ENCODE data around the gene RD3L. TPM values are rescaled to one million over a fixed set of nuclear protein-coding genes. Genes with fewer than 3 reads are reported as not detected.

RD3L gene
- total RNA-seq, 2 experiments from 2014 or later: not detected

- H3K9me3 Mint-ChIP-seq: peaks cover 3% of the 10 kb centered on the region
- no peak for DNase-seq
- H3K36me3 Mint-ChIP-seq (ENCODE audit: low read depth): no peaks in the 10 kb centered on the region
- H3K4me3 Mint-ChIP-seq: no peak overlapping the region
- H3K27me3 Mint-ChIP-seq: no peaks in the 10 kb centered on the region
- ChIA-PET CTCF (interaction anchor here (0.7 kb wide), 1 partner anchor 12 kb away, joined by 3 read pairs; no protein-coding TSS in a partner anchor), POLR2A (no interaction called here)
- H3K4me1 Mint-ChIP-seq: peaks cover 3% of the 10 kb centered on the region
- H3K27ac Mint-ChIP-seq: no peak overlapping the region
Observed at GRCh38 chr14:103898711-103899110, 43.6 kb downstream of the RD3L start.

- DNase-seq: no peak
- H3K27me3 Mint-ChIP-seq: no peaks in the 10 kb centered on the region
- peaks cover 3% of the 10 kb centered on the region for H3K9me3 Mint-ChIP-seq
- ChIA-PET CTCF (interaction anchor here (0.7 kb wide), 1 partner anchor 13 kb away, joined by 3 read pairs; no protein-coding TSS in a partner anchor), POLR2A (no interaction called here)
- no peaks in the 10 kb centered on the region for H3K36me3 Mint-ChIP-seq (ENCODE audit: low read depth)
- H3K4me3 Mint-ChIP-seq: no peak overlapping the region
- H3K27ac Mint-ChIP-seq: no peak overlapping the region
- H3K4me1 Mint-ChIP-seq: peaks cover 3% of the 10 kb centered on the region
Observed at GRCh38 chr14:103898204-103898603, 44.1 kb downstream of the RD3L start.

GRCh38 chr14:103897075-103897947 lies 45.0 kb downstream of the RD3L start:
- no peaks in the 10 kb centered on the region for H3K36me3 Mint-ChIP-seq (ENCODE audit: low read depth)
- no peaks in the 10 kb centered on the region for H3K27me3 Mint-ChIP-seq

GRCh38 chr14:103896578-103896977 lies 45.8 kb downstream of the RD3L start:
- Mint-ChIP-seq H3K4me1 (peaks cover 3% of the 10 kb centered on the region), H3K36me3 (ENCODE audit: low read depth) (no peaks in the 10 kb centered on the region), H3K4me3 (no peak overlapping the region), H3K9me3 (peaks cover 3% of the 10 kb centered on the region), H3K27ac (no peak overlapping the region), H3K27me3 (no peaks in the 10 kb centered on the region)
- DNase-seq: no peak
- ChIA-PET POLR2A (no interaction called here), CTCF (no interaction called here)

More at GRCh38 chr14:103897075-103897947, 45.0 kb downstream of the RD3L start:
- H3K27ac Mint-ChIP-seq: no peak overlapping the region
- ChIA-PET CTCF (no interaction called here), POLR2A (no interaction called here)
- no peak for DNase-seq
- peaks cover 3% of the 10 kb centered on the region for H3K9me3 Mint-ChIP-seq
- H3K4me3 Mint-ChIP-seq: no peak overlapping the region
- peaks cover 3% of the 10 kb centered on the region for H3K4me1 Mint-ChIP-seq

GRCh38 chr14:103894723-103895059 lies 47.6 kb downstream of the RD3L start:
- H3K36me3 Mint-ChIP-seq (ENCODE audit: low read depth): no peaks in the 10 kb centered on the region
- ChIA-PET CTCF (no interaction called here), POLR2A (no interaction called here)
- DNase-seq: no peak
- peaks cover 3% of the 10 kb centered on the region for H3K9me3 Mint-ChIP-seq
- no peaks in the 10 kb centered on the region for H3K4me1 Mint-ChIP-seq
- no peak overlapping the region for H3K27ac Mint-ChIP-seq
- no peaks in the 10 kb centered on the region for H3K27me3 Mint-ChIP-seq
- no peak overlapping the region for H3K4me3 Mint-ChIP-seq

GRCh38 chr14:103894034-103894722 lies 48.2 kb downstream of the RD3L start:
- no peak overlapping the region for H3K4me3 Mint-ChIP-seq
- no peaks in the 10 kb centered on the region for H3K36me3 Mint-ChIP-seq (ENCODE audit: low read depth)
- DNase-seq: no peak
- H3K27ac Mint-ChIP-seq: no peak overlapping the region
- ChIA-PET CTCF (no interaction called here), POLR2A (no interaction called here)
- peaks cover 3% of the 10 kb centered on the region for H3K9me3 Mint-ChIP-seq
- H3K27me3 Mint-ChIP-seq: no peaks in the 10 kb centered on the region
- no peaks in the 10 kb centered on the region for H3K4me1 Mint-ChIP-seq

- H3K36me3 Mint-ChIP-seq (ENCODE audit: low read depth): no peaks in the 10 kb centered on the region
- POLR2A ChIA-PET: no interaction called here
Observed at GRCh38 chr14:103892247-103892646, 50.1 kb downstream of the RD3L start.

GRCh38 chr14:103891667-103892215 lies 50.6 kb downstream of the RD3L start:
- Mint-ChIP-seq H3K4me3 (no peak overlapping the region), H3K9me3 (peaks cover 3% of the 10 kb centered on the region), H3K4me1 (no peaks in the 10 kb centered on the region), H3K36me3 (ENCODE audit: low read depth) (no peaks in the 10 kb centered on the region), H3K27ac (no peak overlapping the region), H3K27me3 (no peaks in the 10 kb centered on the region)
- no peak for DNase-seq
- ChIA-PET CTCF (interaction anchor here (1.0 kb wide), 1 partner anchor 9 kb away, joined by 3 read pairs; no protein-coding TSS in a partner anchor), POLR2A (interaction anchor here (1.0 kb wide), 1 partner anchor 38 kb away, joined by 3 read pairs; no protein-coding TSS in a partner anchor)

More at GRCh38 chr14:103892247-103892646, 50.1 kb downstream of the RD3L start:
- CTCF ChIA-PET: interaction anchor here (1.0 kb wide), 1 partner anchor 9 kb away, joined by 3 read pairs; no protein-coding TSS in a partner anchor
- H3K27ac Mint-ChIP-seq: no peak overlapping the region
- no peaks in the 10 kb centered on the region for H3K27me3 Mint-ChIP-seq
- H3K9me3 Mint-ChIP-seq: peaks cover 3% of the 10 kb centered on the region
- DNase-seq: no peak
- H3K4me3 Mint-ChIP-seq: no peak overlapping the region
- no peaks in the 10 kb centered on the region for H3K4me1 Mint-ChIP-seq

GRCh38 chr14:103890821-103891666 lies 51.3 kb downstream of the RD3L start:
- H3K27ac Mint-ChIP-seq: no peak overlapping the region
- no peak for DNase-seq
- no peaks in the 10 kb centered on the region for H3K27me3 Mint-ChIP-seq
- H3K36me3 Mint-ChIP-seq (ENCODE audit: low read depth): no peaks in the 10 kb centered on the region
- H3K9me3 Mint-ChIP-seq: no peaks in the 10 kb centered on the region
- no peak overlapping the region for H3K4me3 Mint-ChIP-seq
- CTCF ChIA-PET: no interaction called here
- H3K4me1 Mint-ChIP-seq: no peaks in the 10 kb centered on the region
- POLR2A ChIA-PET: interaction anchor here (1.0 kb wide), 1 partner anchor 37 kb away, joined by 3 read pairs; no protein-coding TSS in a partner anchor

Other genes starting within 250 kb of the RD3L start
- gene XRCC3, start 227.1 kb downstream of the RD3L start, total RNA-seq: 10 to 100 TPM; 35.9 to 39.6 TPM
- 10 to 100 TPM; 17.4 to 17.8 TPM for gene ZFYVE21, start 226.7 kb downstream of the RD3L start, total RNA-seq
- 10 to 100 TPM; 10.7 to 15.9 TPM for gene PPP1R13B, start 95.0 kb downstream of the RD3L start, total RNA-seq
- under 1 TPM; 0.08 to 0.13 TPM for gene TDRD9, start 14.1 kb downstream of the RD3L start, total RNA-seq
- gene ASPG, start 143.2 kb upstream of the RD3L start, total RNA-seq: not detected
- 1 to 10 TPM; 7.7 to 7.9 TPM for gene KIF26A, start 196.1 kb upstream of the RD3L start, total RNA-seq

Data from activated CD4-positive, alpha-beta memory T cell treated with anti-CD3 and anti-CD28 coated beads, Interleukin-2, amount 10 ng/mL, durations not matched to agents 7 days and 5 days (primary cell).